ENCODE results near the gene USP48.
"Not testable (repeated sequence)": the region's sequence is repeated elsewhere in the genome, so short reads cannot be mapped to it uniquely, and the experiment has no call there.

The USP48 gene

DNA sequence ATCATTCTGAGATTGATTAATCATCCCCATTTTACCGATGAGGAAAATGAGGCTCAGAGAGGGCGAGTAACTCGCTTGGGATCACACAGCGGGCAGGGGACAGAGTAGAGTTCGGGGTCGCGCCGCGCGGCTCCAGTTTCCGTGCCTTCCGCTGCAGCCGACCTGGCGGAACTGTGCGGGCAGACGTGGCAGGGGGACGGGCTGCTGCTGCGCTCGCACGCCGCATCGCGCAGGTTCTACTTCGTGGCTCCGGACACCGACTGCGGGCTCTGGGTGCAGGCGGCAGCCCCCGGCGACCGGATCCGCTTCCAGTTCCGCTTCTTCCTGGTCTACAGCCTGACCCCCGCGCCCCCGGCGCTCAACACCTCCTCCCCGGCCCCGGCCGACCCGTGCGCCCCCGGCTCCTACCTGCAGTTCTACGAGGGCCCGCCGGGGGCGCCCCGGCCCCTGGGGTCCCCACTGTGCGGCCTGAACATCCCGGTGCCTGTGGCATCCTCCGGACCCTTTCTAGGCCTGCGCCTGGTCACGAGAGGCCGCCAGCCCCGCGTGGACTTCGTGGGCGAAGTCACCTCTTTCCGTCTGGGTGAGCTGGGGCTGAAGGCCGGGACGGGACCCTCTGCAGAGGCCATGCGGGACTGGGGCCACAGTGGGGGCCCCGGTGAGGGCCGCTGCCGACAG lies 31.4 kb upstream of the USP48 start:
- no peak for DNase-seq

DNA sequence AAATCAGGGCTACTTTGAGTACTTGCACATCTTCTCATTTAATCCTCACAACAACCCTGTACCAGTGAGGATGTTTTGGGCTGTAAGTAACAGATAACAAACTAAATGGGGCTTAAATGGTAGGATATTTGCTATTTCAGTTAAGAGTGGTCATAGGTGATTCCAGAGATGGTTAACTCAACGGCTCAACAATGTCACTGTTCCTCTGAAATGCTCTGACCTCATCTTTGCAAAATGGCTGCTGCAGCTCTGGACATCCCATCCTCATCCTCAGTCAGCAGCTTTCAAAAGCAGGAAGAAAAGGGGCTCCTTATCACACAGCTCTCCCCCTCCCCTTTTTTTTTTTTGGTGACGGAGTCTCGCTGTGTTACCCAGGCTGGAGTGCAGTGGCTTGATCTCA lies 30.6 kb upstream of the USP48 start:
- DNase-seq, result no peak

DNA sequence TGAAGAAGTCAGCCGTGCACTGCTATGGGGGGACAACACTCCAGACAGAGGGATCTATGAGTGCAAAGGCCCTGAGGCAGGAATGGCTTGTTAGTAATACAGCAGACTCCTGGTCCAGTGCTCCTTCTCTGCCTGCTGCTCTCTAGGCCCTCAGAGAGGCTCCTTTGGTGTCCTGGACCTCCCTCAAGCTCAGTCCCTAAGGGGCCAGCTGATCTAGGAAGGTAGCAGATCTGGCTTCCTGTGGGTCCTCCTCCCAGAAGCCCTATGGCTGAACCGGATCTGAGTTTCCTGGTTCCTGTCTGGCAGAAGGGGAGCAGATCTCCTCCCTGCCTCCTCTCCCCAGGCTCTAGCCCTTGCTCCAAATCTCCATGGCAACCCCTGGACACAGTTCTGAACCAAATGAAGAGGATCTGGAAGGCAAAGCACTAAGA lies 28.9 kb upstream of the USP48 start, which contains the start of gene LDLRAD2:
Gene LDLRAD2 (plus strand): TSS at position 391 of the 431 bp plus-strand sequence. CDS start 187 bp downstream, outside the sequence.
- DNase-seq, result no peak

DNA sequence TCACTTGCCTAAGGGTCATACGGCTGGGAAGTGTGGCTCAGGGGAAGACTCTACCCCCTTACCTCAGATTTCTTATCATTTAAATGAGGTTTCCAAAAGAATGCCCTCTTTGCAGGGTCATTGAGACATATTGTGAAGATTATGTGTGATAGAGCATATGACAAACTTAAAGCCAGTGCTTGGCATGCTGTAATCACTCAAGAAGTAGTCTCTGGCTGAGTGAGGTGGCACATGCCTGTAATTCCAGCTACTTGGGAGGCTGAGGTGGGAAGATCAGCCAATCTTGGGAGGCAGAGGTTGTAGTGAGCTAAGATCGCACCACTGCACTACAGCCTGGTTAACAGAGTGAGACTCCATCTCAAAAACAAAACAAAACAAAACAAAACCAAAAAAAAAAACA lies 21.6 kb upstream of the USP48 start:
- DNase-seq, result no peak

GRCh38 chr1:21801100-21801499 lies 18.2 kb upstream of the USP48 start:
- no peak for DNase-seq

- DNase-seq, result no peak
These were observed 16.8 kb upstream of the USP48 start for GRCh38 chr1:21799730-21800129.

- DNase-seq, result no peak
These were observed 12.1 kb upstream of the USP48 start for GRCh38 chr1:21795075-21795474.

GRCh38 chr1:21794656-21795055 lies 11.7 kb upstream of the USP48 start:
- DNase-seq, result no peak

DNA sequence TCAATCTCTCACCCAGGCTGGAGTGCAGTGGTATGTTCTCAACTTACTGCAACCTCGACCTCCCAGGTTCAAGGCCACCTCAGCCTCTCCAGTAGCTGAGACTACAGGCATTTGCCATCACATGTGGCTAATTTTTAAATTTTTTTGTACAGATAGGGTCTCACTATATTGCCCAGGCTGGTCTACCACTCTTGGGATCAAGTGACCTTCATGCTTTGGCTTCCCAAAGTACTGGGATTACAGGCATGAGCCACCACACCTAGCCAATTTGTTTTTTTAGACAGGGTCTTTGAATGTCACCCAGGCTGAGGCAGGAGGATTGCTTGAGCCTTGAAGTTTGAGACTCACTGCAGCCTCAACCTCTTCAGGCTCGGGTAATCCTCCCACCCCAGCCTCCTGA lies 10.2 kb upstream of the USP48 start:
- no peak for DNase-seq

- no peak for DNase-seq
These were observed 3.7 kb upstream of the USP48 start for GRCh38 chr1:21786640-21787039.

GRCh38 chr1:21785764-21786163 lies 2.8 kb upstream of the USP48 start:
- not testable (repeated sequence) for DNase-seq

DNA sequence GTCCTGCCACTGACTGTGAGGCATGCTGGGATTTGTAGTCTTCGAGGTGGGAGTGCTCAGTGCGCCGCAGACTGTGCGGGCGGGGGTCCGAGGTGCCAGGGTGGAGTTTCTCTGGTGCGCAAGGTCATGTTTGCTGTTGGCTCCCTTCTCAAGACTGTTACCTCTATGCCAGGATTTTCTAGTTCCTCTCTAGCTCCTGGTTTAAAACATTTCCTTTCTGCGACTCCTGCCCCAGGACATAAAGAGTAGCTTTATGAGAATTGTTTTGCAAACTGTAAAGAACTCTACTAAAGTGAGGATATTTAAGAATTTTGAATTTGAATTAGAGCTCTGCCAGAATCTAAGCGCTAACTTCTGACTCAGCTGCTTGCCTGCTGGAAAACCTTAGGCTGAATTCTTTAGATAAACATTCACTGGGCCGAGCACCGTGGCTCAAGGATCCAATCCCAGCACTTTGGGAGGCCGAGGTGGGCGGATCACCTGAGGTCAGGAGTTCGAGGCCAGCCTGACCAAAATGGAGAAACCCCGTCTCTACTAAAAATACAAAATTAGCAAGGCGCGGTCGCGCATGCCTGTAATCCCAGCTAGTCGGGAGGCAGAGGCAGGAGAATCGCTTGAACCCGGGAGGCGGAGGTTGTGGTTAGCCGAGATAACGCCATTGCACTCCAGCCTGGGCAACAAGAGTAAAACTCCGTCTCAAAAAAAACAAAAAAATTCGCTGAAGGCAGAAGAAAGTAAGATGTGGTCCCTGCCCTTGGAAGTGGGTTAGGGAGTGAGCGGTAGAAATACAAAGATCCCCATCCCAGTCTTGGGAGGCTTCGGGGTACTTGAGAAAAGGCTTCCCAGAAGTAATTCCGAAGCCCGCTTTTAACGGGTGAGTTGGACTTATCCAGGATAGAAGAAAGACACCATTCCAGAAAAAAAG lies 992 bp upstream of the USP48 start:
- peak; percentile 50 for DNase-seq

GRCh38 chr1:21782349-21782867 lies 541 bp downstream of the USP48 start:
- no peak for DNase-seq

DNA sequence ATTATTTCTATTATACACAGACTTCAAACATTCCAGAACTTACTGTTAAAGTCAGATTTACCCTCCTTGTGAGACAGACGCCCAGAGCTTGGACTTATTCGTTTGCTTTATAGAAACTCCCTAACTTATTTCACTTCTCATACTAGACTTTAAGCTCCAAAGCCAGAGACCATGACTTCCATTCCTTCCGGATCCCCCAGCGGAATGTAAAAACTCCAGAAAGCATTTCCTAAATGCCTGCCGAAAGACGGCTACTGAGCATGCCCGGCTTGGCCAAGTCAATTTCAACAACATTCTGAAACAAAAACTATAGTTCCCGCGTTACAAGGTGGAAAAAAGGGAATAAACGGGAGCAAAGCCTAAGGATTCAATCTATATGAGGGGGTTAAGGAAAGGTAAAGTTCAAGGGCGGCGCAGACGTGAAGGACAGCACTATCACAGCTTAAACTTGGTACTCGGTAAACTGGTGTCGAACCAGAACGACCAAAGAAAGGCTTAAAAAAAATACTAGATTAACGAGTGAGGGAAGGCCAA lies 1.1 kb downstream of the USP48 start:
- DNase-seq, result peak; percentile 32

- DNase-seq, result no peak
These were observed 3.1 kb downstream of the USP48 start for GRCh38 chr1:21779613-21780521.

- no peak for DNase-seq
These were observed 4.6 kb downstream of the USP48 start for GRCh38 chr1:21778405-21778727.

DNA sequence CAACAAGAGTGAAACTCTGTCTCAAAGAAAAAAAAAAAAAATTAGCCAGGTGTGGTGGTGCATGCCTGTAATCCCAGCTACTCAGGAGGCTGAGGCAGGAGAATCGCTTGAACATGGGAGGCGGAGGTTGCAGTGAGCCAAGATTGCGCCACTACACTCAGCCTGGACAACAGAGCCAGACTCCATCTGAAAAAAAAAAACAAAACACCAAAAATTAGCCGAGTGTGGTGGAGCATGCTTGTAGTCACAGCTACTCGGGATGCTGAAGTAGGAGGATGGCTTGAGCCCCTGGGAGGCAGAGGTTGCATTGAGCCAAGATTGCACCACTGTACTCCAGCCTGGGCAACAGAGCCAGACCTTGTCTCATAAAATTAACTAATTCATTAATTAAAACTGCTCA lies 6.0 kb downstream of the USP48 start:
- not testable (repeated sequence) for DNase-seq

- no peak for DNase-seq
These were observed 6.9 kb downstream of the USP48 start for GRCh38 chr1:21775985-21776562.

- DNase-seq, result no peak
These were observed 7.4 kb downstream of the USP48 start for GRCh38 chr1:21775550-21775914.

- no peak for DNase-seq
These were observed 8.0 kb downstream of the USP48 start for GRCh38 chr1:21774835-21775549.

GRCh38 chr1:21773585-21773984 lies 9.4 kb downstream of the USP48 start:
- no peak for DNase-seq

DNA sequence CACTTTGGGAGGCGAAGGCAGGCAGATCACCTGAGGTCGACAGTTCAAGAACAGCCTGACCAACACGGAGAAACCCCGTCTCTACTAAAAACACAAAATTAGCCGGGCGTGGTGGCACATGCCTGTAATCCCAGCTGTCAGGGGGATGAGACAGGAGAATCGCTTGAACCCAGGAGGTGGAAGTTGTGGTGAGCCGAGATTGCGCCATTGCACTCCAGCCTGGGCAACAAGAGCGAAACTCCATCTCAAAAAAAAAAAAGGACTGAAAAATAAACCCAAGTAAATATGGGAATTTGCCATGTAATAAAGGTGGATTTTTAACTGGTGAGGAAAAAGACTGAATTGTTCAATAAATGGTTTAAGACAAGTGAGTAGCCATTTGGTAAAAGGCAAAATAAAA lies 11.3 kb downstream of the USP48 start:
- not testable (repeated sequence) for DNase-seq

Measured in amniotic stem cell (primary cell).